MCF 10A (cell line): ENCODE results near the gene OSCAR. TPM values are rescaled to one million over a fixed set of nuclear protein-coding genes. Genes with fewer than 3 reads are reported as not detected.
"Not testable (repeated sequence)": the region's sequence is repeated elsewhere in the genome, so short reads cannot be mapped to it uniquely, and the experiment has no call there.

ENCODE experiments used
- BruUV-seq: library from RNA; stranded (reverse); fragments of 400-500 nt; replicated peaks from 2 replicates; lab custom pipeline; 2021; lab: Mats Ljungman, UMichigan
- CTCF ChIA-PET: fragments of 300-600 bp; sonication (Branson Sonifier 250); formaldehyde crosslinking; extraction: SDS; loops from one replicate; lab custom pipeline; 2021; ENCODE audit warnings: antibody characterized with exemption, inconsistent platforms; lab: Yijun Ruan, JAX
- POLR2A ChIA-PET: fragments of 300-600, 350-650 bp; sonication (Branson Sonifier 250); formaldehyde crosslinking; extraction: SDS; loops from one replicate; lab custom pipeline; 2020; ENCODE audit warnings: antibody characterized with exemption, inconsistent platforms; lab: Yijun Ruan, JAX
- DNase-seq: peaks from one replicate; pipeline ENCODE4 v3.0.0-alpha.2; 2018; ENCODE audit not compliant: unreplicated experiment
- H3K27ac Mint-ChIP-seq: one replicate; pipeline ENCODE4 v1.8.0; 2022; ENCODE audit warnings: mild to moderate bottlenecking, low read depth, mixed read lengths; ENCODE audit not compliant: unreplicated experiment
- H3K27me3 Mint-ChIP-seq: one replicate; pipeline ENCODE4 v1.8.0; 2022; ENCODE audit warnings: mixed read lengths; ENCODE audit not compliant: insufficient read depth, unreplicated experiment
- H3K36me3 Mint-ChIP-seq: one replicate; pipeline ENCODE4 v1.8.0; 2022; ENCODE audit warnings: mild to moderate bottlenecking, moderate library complexity, mixed read lengths; ENCODE audit not compliant: insufficient read depth, unreplicated experiment
- H3K4me1 Mint-ChIP-seq: one replicate; pipeline ENCODE4 v1.8.0; 2022; ENCODE audit warnings: mixed read lengths; ENCODE audit not compliant: insufficient read depth, unreplicated experiment
- H3K4me3 Mint-ChIP-seq: one replicate; pipeline ENCODE4 v1.8.0; 2022; ENCODE audit warnings: mild to moderate bottlenecking, moderate library complexity, mixed read lengths; ENCODE audit not compliant: unreplicated experiment
- H3K9me3 Mint-ChIP-seq: one replicate; pipeline ENCODE4 v1.8.0; 2022; ENCODE audit warnings: mixed read lengths; ENCODE audit not compliant: unreplicated experiment
- CTCF ChIP-seq: fragments of 200-600 bp; IDR thresholded peaks from one replicate; pipeline ENCODE4 v1.8.0; 2022; ENCODE audit warnings: antibody characterized with exemption, mild to moderate bottlenecking; ENCODE audit not compliant: unreplicated experiment
- intact Hi-C: fragments of 100-400 bp; cut with micrococcal nuclease; formaldehyde crosslinking; loops from 2 replicates; pipeline ENCODE4 v1.14.1; 2022
- total RNA-seq: library from RNA; stranded (reverse); gene quantifications from 2 replicates; pipeline ENCODE4 v1.2.3, GENCODE V29; 2022

Gene OSCAR
- total RNA-seq, 1 experiment from 2014 or later, result 2.9 TPM

GRCh38 chr19:54096617-54097106 lies 3.9 kb downstream of the OSCAR start:
- no peak for DNase-seq
- no peaks in the 10 kb centered on the region for H3K9me3 Mint-ChIP-seq
- H3K36me3 Mint-ChIP-seq, result no peaks in the 10 kb centered on the region
- TF ChIP-seq CTCF, result no peak
- H3K27me3 Mint-ChIP-seq, result peaks cover 16% of the 10 kb centered on the region
- POLR2A ChIA-PET, result interaction anchor here (0.7 to 1.0 kb wide), 3 partner anchors 12 to 103 kb away, joined by 3 to 5 read pairs (median 3); partner anchors contain the start of genes PRPF31 and TFPT
- no TSS peak for BruUV-seq
- H3K4me3 Mint-ChIP-seq, result peak overlapping the region; percentile 40
- CTCF ChIA-PET, result interaction anchor here (0.6 to 2.8 kb wide), 4 partner anchors 18 to 304 kb away, joined by 3 to 7 read pairs (median 5); no protein-coding TSS in a partner anchor
- no peak overlapping the region for H3K27ac Mint-ChIP-seq
- intact Hi-C loops, result no loop called here
- peaks cover 10% of the 10 kb centered on the region for H3K4me1 Mint-ChIP-seq

- H3K4me1 Mint-ChIP-seq, result peaks cover 10% of the 10 kb centered on the region
- H3K36me3 Mint-ChIP-seq, H3K9me3 Mint-ChIP-seq, BruUV-seq, DNase-seq, H3K27ac Mint-ChIP-seq, intact Hi-C loops: not testable (repeated sequence)
- peak overlapping the region; percentile 40 for H3K4me3 Mint-ChIP-seq
- H3K27me3 Mint-ChIP-seq, result peaks cover 16% of the 10 kb centered on the region
- ChIA-PET CTCF (interaction anchor here (0.5 to 2.7 kb wide), 5 partner anchors 18 to 322 kb away, joined by 3 to 8 read pairs (median 3); no protein-coding TSS in a partner anchor), POLR2A (interaction anchor here (0.7 to 1.0 kb wide), 2 partner anchors 11 to 104 kb away, joined by 3 read pairs; no protein-coding TSS in a partner anchor)
These were observed 4.6 kb downstream of the OSCAR start for GRCh38 chr19:54095859-54096616.

GRCh38 chr19:54095136-54095858 lies 5.3 kb downstream of the OSCAR start:
- intact Hi-C loops, result no loop called here
- BruUV-seq, result no TSS peak
- H3K9me3 Mint-ChIP-seq, result no peaks in the 10 kb centered on the region
- CTCF ChIA-PET, result interaction anchor here (0.6 to 2.7 kb wide), 6 partner anchors 19 to 1064 kb away, joined by 3 to 8 read pairs (median 4); no protein-coding TSS in a partner anchor
- DNase-seq, result no peak
- no peak overlapping the region for H3K27ac Mint-ChIP-seq
- H3K36me3 Mint-ChIP-seq, result no peaks in the 10 kb centered on the region
- no peak for TF ChIP-seq CTCF
- POLR2A ChIA-PET, result interaction anchor here (0.6 kb wide), 1 partner anchor 1388 kb away, joined by 4 read pairs; no protein-coding TSS in a partner anchor
- H3K27me3 Mint-ChIP-seq, result peaks cover 16% of the 10 kb centered on the region
- peak overlapping the region; percentile 40 for H3K4me3 Mint-ChIP-seq
- peaks cover 10% of the 10 kb centered on the region for H3K4me1 Mint-ChIP-seq

GRCh38 chr19:54094426-54095000 lies 6.1 kb downstream of the OSCAR start:
- no peak overlapping the region for H3K27ac Mint-ChIP-seq
- DNase-seq, result no peak
- no peak for TF ChIP-seq CTCF
- intact Hi-C loops, result no loop called here
- ChIA-PET CTCF (interaction anchor here (0.7 to 2.7 kb wide), 4 partner anchors 138 to 1065 kb away, joined by 3 to 8 read pairs (median 4); no protein-coding TSS in a partner anchor), POLR2A (interaction anchor here (0.6 kb wide), 1 partner anchor 1387 kb away, joined by 4 read pairs; no protein-coding TSS in a partner anchor)
- no peaks in the 10 kb centered on the region for H3K9me3 Mint-ChIP-seq
- H3K4me3 Mint-ChIP-seq, result no peak overlapping the region
- BruUV-seq, result no TSS peak
- no peaks in the 10 kb centered on the region for H3K36me3 Mint-ChIP-seq
- H3K27me3 Mint-ChIP-seq, result peaks cover 16% of the 10 kb centered on the region
- peaks cover 10% of the 10 kb centered on the region for H3K4me1 Mint-ChIP-seq
